Measurements from ENCODE around the gene IGF2BP1. TPM values are rescaled to one million over a fixed set of nuclear protein-coding genes. Genes with fewer than 3 reads are reported as not detected.
A peak's percentile ranks its signal among the peaks of the same experiment; 100 is the strongest.
"Not testable (repeated sequence)": the region's sequence is repeated elsewhere in the genome, so short reads cannot be mapped to it uniquely, and the experiment has no call there.

Gene IGF2BP1
- total RNA-seq, 2 donors from 2014 or later, result 0.03 TPM; not detected in 1

GRCh38 chr17:49039518-49039917, 42.3 kb downstream of the IGF2BP1 start:
- DNase-seq, ATAC-seq: not testable (repeated sequence)
- intact Hi-C loops (cut with DNase I), result loop anchor here in 1 of 2 donors (10.0 kb wide), 1 partner anchor 235 kb away; no protein-coding TSS in a partner anchor

GRCh38 chr17:49041527-49041926, 44.3 kb downstream of the IGF2BP1 start:
- intact Hi-C loops (cut with DNase I), result no loop called here
- ATAC-seq (no peak), DNase-seq (no peak)

GRCh38 chr17:49045376-49045775, 48.2 kb downstream of the IGF2BP1 start:
- ATAC-seq, result no peak
- no peak for DNase-seq
- intact Hi-C loops (cut with DNase I), result no loop called here

- DNase-seq (no peak), ATAC-seq (no peak)
- intact Hi-C loops (cut with DNase I), result no loop called here
Measured at GRCh38 chr17:49046912-49047311, 49.7 kb downstream of the IGF2BP1 start.

DNA sequence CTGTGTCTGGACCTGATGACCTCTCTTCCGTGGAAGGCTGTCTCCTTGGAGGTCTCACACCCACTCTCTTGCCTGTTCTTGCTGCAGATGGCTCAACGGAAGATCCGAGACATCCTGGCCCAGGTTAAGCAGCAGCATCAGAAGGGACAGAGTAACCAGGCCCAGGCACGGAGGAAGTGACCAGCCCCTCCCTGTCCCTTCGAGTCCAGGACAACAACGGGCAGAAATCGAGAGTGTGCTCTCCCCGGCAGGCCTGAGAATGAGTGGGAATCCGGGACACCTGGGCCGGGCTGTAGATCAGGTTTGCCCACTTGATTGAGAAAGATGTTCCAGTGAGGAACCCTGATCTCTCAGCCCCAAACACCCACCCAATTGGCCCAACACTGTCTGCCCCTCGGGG, 52.1 kb downstream of the IGF2BP1 start:
- DNase-seq (no peak), ATAC-seq (no peak)
- intact Hi-C loops (cut with DNase I), result no loop called here

- ATAC-seq (no peak), DNase-seq (no peak)
- intact Hi-C loops (cut with DNase I), result no loop called here
Measured at GRCh38 chr17:49050611-49051010, 53.4 kb downstream of the IGF2BP1 start.

- ATAC-seq (no peak), DNase-seq (no peak)
- intact Hi-C loops (cut with DNase I), result no loop called here
Measured at GRCh38 chr17:49051269-49051668, 54.1 kb downstream of the IGF2BP1 start.

DNA sequence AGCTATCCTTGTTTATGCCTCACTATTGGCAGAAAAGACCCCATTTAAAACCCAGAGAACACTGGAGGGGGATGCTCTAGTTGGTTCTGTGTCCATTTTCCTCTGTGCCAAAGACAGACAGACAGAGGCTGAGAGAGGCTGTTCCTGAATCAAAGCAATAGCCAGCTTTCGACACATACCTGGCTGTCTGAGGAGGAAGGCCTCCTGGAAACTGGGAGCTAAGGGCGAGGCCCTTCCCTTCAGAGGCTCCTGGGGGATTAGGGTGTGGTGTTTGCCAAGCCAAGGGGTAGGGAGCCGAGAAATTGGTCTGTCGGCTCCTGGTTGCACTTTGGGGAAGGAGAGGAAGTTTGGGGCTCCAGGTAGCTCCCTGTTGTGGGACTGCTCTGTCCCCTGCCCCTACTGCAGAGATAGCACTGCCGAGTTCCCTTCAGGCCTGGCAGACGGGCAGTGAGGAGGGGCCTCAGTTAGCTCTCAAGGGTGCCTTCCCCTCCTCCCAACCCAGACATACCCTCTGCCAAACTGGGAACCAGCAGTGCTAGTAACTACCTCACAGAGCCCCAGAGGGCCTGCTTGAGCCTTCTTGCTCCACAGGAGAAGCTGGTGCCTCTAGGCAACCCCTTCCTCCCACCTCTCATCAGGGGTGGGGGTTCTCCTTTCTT, 56.1 kb downstream of the IGF2BP1 start:
- intact Hi-C loops (cut with DNase I), result no loop called here
- no peak for ATAC-seq
- no peak for DNase-seq

GRCh38 chr17:49054342-49055092, 57.3 kb downstream of the IGF2BP1 start:
- ATAC-seq (no peak), DNase-seq (no peak)
- intact Hi-C loops (cut with DNase I), result no loop called here

GRCh38 chr17:49055181-49055927, 58.2 kb downstream of the IGF2BP1 start:
- no peak for ATAC-seq
- intact Hi-C loops (cut with DNase I), result no loop called here
- no peak for DNase-seq

GRCh38 chr17:49061524-49061943, 64.3 kb downstream of the IGF2BP1 start:
- no peak for DNase-seq
- intact Hi-C loops (cut with DNase I), result no loop called here
- ATAC-seq, result no peak

GRCh38 chr17:49063652-49064051, 66.5 kb downstream of the IGF2BP1 start:
- intact Hi-C loops (cut with DNase I), result no loop called here
- no peak for ATAC-seq
- DNase-seq, result no peak

GRCh38 chr17:49067163-49067562, 70.0 kb downstream of the IGF2BP1 start:
- intact Hi-C loops (cut with DNase I), result no loop called here
- no peak for DNase-seq
- ATAC-seq, result no peak

DNA sequence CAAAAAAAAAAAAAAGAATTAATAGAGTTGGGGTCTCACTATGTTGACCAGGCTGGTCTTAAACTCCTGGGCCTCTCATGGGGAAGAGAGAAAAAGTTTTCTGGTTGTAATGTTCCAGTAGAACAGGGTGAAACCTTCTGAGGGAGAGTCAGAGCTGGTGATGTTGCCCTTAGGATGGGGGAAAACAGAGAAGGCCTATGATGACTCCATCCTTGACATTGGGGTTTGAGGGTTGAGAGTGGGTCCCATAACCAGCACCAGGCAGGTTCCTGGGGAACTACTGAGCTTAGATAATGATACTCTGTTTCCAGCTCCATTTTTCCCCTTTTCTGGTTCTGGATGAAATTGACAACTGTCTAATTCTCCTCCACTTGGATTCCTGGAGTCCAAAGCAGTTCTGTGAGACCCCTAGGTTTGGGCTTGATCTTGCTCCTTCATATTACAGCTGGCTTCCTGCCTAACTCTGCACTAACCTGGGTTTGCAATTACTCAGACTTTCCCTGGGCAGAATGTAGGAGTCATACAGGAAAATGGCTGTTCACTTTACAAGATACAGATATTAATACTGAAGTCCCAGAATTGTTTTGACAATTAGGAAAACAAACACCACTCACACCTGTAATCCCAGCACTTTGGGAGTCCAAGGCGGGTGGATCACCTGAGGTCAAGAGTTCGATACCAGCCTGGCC, 72.5 kb downstream of the IGF2BP1 start:
- no peak for ATAC-seq
- intact Hi-C loops (cut with DNase I), result no loop called here
- no peak for DNase-seq

DNA sequence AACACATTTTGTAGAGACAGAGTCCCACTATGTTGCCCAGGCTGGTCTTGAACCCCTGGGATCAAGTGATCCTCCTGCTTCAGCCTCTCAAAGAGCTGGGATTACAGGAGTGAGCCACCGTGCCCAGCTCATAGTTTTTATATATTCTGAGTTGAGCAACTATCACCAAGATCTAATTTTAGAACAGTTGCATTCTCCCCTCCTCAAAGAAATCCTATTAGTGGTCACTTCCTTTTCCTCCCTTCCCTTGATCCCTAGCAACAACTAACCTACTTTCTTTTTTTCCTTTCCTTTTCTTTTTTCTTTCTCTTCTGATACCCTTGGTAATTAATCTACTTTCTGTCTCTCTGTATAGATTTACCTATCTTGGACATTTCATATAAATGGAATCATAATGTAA, 73.9 kb downstream of the IGF2BP1 start:
- intact Hi-C loops (cut with DNase I), result no loop called here
- DNase-seq, result no peak
- ATAC-seq, result no peak

- intact Hi-C loops (cut with DNase I), result no loop called here
- DNase-seq (no peak), ATAC-seq (no peak)
Measured at GRCh38 chr17:49074851-49075540, 77.8 kb downstream of the IGF2BP1 start.

DNA sequence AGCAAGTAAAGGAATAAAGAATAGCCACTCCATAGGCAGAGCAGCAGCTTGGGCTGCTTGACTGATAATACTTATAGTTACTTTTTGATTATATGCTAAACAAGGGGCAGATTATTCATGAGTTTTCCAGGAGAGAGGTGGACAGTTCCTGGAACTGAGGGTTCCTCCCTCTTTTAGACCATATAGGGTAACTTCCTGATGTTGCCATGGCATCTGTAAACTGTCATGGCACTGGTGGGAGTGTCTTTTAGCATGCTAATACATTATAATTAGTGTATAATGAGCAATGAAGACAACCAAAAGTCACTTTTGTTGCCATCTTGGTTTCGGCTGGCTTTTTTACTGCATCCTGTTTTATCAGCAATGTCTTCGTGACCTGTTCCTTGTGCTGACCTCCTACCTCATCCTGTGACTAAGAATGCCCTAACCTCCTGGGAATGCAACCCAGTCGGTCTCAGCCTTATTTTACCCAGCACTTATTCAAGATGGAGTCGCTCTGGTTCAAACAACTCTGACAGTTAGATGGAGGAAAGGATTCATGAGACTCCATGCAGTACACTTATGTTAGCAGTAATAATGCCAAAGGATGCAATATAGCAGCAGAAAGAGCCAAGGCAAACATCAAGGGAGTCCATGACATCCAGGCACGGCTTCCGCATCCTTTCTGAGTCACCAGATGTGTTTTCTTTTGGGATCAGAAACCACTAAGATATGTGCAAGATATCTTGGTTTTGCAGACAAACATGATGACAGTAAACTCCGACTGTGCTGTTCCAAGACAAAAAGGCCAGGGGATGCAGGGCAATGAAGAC, 79.6 kb downstream of the IGF2BP1 start:
- DNase-seq, result peak; percentile 23
- intact Hi-C loops (cut with DNase I), result no loop called here
- no peak for ATAC-seq

DNA sequence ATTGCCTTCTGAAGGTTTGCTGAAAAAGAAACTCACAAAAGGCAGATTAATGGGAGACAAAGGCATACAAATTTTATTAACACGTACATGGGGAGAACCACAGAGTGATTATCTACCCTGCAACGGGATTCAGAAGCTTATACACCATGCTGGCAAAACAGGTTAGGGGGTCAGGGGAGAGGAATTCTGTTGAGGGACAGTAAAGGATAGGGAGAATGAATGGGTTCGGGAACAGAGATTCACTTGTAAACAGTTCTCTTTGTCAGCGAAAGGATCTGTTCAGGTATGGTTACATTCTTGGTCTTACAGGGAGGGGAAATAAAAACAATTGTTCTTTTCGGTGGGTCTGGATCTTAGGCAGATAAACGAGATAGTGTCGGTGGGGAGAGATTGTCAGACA, 81.1 kb downstream of the IGF2BP1 start:
- intact Hi-C loops (cut with DNase I), result no loop called here
- ATAC-seq (no peak), DNase-seq (no peak)
